NCI-H774 (cell line): Measurements from ENCODE around the gene MKRN2OS.
A peak's percentile ranks its signal among the peaks of the same experiment; 100 is the strongest.
"Not testable (repeated sequence)": the region's sequence is repeated elsewhere in the genome, so short reads cannot be mapped to it uniquely, and the experiment has no call there.

Experiments used
- DNase-seq: peaks from one replicate; lab custom pipeline; 2025; lab: John Stamatoyannopoulos, UW

Gene MKRN2OS

DNA sequence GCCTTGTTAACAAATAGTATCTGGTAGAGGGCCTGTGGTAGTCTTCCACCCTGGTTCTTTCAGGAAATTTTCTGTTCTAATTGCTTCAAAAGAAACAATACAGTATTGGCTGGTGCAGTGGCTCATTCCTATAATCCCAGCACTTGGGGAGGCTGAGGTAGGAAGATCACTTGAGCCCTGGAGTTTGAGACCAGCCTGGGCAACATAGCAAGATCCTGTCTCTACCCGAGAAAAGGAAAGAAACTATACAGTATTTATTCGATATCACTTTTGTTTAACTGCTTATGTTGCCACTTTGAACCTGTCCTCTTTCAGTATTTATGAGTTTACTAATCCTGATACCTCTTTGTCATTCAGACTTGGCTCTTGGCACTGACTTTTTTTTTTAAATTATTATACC lies 16.1 kb upstream of the MKRN2OS start:
- no peak for DNase-seq

DNA sequence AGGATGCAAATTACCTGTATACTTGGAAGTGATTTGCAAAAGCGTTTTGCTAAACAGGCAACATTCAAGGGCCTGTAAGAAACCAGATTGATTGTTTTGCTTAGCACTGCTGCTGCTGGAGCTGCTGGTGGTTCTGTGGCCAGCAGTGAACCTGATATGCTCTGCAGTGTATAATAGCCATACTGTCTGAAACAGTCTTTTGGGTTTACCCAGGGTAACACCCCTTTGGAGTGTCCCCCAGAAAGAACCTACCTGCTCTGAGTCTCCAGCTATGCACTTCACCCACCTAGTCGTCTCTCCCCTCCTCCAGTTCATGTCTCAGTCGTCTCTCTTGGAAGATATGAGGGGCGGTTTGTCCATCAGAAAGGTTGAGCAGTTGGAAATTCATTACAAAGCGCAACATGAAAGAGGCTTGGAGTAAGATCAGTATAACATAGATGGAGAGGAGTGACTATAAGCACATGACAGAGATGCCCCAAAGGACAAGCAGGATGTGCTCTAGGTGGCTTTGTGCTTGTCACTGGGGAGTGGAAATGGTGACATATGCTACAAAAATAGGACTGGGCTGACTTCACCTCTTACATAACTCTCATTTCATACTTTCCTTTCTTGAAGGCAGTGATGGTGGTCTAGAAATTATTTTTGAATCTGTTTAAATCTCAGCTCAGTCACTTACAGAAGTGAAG lies 15.3 kb upstream of the MKRN2OS start:
- no peak for DNase-seq

DNA sequence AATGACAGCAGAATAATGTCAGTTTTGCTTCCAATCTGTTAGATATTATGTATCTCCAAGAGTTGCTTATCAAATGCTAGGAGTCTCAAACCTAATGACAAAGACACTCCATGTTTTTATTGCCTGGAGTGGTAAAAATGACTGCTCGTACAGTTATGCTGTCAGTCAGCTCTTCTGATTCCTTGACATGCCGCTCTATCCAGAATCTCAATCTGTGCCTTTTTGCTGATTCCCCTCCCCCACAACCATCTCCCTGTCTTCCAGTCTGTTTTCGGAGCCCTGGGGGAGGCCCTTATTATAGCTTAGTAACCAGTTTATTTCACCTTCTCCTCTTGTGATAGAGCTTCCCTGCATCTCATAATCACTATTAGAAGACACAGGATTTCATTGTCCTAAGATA lies 14.2 kb upstream of the MKRN2OS start:
- no peak for DNase-seq

DNA sequence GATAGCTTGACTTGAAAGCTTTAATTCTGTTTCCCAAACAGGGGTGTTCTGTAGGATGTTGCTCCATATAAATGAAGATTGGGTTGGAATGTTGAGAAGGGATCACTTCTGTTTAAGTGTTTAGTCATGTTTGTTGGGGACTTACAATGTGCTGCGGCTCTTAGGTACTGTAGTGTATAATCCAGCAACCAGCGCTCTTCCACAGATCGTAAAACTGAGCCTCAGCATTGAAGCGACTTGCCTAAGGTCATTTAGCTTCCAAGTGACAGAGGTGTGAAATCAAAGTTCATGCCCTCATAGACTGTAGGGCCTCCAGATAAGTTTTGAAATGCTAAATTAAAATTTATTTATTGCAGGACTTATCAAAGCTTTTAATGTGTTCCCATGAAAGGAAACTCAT lies 13.4 kb upstream of the MKRN2OS start:
- DNase-seq = no peak

DNA sequence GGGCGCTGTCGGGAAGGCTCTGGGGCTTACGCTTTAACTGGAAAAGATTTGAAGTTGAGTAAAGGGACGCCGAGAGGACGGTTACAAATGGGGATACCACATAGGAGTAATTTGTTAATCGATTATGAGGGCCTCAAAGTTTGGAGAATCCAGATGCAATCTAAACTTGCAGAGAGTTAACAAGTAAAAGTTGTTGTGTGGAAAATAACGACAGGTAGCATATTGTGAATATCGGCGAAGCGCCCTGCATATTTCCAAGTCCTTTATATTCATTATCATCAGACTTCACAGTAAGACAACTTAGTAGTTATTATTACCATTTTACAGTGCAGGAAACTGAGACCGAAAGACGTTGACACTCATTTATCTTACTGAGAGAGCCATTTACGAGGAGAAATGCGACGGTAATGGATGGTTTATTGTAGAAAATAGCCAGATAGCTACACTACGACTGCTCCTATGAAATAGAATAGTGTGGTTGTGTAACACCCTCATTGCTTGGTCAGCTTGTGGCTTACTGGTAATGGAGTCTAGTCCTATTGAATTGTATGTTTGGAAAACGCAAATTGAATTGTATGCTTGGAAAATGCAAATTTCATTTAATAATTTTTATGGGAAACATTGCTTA lies 12.3 kb upstream of the MKRN2OS start:
- DNase-seq = no peak

DNA sequence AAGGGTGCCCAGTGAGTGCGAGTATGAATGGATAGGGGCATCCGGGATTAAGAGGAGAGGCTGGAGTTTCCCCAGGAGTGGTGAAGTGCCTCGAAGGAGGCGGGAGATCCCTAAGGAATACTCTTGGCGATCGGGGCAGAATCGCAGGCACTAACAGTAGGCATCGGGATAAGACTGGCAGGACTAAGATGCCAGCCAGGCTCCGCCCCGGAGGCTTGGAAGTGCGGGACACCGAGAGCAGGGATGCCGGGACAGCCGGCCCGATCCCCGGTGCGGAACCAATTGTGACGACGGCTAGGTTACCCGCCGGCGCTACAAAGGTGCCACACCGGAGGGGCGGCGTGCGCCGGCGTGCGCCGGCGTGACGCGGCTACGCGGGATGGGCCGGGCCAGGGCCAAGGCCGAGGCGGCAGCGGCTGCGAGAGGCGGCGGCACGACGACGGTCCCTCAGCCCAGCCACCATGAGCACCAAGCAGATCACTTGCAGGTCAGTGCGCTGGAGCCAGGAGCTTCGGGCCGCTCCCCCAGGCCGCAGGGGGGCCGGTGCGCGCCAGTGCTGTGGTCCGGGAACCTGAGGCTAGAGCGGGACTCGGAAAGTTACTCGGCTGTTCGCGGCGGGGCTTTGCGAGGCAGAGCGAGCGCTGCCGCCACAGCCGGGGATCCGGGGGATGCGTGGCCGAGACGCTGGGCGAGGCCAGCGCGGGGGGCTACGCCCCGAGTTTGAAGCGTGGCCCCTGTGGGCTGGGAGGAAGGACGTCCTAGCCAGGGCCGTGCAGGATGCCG lies 11.6 kb upstream of the MKRN2OS start, which contains the start of gene MKRN2:
Gene MKRN2, plus strand, starts transcription at position 398 of the 783 bp plus-strand sequence. Its CDS starts 64 bp downstream, at position 462.
- DNase-seq = peak; percentile 67

DNA sequence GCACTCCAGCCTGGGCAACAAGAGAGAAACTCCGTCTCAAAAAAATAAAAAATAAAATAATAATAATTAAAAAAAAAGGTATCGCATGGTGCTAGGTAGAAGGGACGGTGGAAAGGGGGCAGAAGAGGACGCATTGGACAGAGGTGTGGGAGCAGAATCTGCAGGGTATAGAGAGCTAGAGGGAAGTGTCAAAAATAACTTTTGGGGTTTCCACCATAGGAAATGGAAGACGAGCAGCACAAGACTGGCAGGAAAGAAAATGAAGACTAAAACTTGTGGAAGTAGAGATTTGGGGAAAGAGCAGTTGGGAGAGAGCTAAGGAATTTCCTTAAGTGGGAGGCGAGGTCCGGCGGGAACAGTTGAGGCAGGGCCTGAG lies 11.0 kb upstream of the MKRN2OS start:
- no peak for DNase-seq

DNA sequence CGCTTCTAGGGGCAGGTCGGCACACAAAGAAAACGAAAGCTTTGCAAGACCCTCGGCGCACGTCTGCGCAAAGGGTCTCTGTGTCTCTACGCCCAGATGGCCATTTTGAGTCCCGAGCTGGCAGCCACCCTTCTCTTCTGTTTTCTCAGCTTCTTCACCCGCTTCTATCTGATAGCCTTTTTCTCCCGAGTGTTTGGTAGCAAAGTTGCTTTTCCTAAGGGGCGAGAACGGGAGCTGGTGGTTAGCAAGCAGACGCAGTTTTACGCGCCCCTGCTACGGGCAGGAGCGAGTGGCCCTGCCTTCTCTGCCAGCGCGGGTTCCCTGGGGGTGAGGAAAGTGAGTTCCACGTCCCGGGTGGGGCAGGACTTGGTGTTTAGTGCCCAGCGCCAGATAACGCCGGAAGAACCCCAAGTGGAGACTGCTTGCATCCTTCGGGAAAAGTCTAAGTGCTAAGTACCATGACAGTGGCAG lies 8.7 kb upstream of the MKRN2OS start:
- DNase-seq = no peak

DNA sequence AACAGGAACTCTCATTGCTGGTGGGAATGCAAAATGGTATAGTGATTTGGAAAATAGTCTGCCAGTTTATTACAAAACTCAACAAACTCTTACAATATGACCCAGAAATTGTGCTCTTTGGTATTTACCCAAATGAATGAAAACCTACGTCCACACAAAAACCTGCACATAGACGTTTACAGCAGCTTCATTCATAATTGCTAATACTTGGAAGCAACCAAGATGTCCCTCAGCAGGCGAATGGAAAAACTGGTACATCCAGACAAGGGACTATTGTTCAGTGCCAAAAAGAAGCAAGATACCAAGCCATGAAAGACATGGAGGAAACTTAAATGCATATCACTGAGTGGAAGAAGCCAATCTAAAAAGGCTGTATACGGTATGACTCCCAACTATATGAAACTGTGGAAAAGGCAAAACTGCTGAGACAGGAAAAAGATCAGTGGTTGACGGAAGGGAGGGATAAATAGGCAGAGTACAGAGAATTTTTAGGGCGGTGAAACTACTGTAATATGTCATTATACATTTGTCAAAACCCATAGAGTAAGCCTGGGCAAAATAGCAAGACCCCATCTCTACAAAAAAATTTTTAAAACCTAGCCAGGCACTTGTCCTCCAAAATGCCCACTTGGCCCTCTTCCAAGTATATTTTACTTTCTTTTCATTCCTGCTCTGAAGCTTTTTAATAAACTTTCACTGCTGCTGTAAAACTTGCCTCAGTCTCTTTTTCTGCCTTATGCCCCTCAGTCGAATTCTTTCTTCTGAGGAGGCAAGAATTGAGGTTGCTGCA lies 4.9 kb upstream of the MKRN2OS start:
- DNase-seq = no peak

DNA sequence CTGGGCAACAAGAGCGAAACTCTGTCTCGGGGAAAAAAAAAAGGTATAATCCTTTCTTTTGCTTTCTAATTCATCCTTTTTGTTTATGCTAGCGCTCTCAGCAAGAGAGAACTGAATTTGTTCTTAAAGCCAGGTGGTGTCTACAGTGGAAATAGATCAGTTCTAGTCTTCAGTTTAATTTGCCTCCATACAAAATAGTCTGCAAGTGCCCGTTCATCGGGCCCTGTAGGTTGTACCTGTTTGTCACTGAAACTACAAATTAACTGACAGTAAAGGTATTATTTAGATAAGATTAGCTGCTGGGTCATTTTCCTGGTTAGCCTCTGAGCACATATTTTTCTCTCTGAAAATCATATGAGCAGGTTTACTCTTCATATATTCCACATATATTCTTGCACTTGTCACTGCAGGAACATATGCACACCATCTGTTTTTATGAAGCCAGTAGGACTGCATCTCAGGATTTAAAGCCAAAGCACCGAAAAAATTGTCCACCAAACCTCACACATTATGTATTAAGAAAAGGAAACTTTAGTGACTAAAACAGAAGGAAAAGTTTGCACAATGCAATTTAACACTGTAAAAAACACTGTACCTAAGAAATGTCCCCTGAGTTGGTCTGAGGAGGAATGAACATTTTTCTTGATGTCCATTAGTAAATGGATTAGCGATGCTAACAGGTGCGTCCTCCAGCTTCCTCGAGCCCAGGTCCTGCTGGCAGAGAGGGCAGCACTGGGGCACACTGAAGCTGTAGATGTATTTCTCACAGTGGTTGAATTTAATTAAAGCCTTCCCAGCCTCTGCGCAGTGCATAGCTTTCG lies 437 bp downstream of the MKRN2OS start:
- DNase-seq = no peak

DNA sequence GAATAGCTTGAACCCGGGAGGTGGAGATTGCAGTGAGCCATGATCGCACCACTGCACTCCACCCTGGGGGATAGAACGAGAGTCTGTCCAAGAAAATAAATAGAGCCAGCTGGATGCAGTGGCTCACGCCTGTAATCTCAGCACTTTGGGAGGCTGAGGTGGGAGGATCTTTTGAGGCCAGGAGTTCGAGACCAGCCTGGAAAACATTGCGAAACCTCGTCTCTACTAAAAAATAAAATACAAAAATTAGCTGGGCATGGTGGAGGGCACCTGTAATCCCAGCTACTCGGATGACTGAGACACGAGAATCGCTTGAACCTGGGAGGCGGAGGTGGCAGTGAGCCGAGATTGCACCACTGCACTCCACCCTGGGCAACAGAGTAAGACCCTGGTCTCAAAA lies 1.8 kb downstream of the MKRN2OS start:
- not testable (repeated sequence) for DNase-seq

DNA sequence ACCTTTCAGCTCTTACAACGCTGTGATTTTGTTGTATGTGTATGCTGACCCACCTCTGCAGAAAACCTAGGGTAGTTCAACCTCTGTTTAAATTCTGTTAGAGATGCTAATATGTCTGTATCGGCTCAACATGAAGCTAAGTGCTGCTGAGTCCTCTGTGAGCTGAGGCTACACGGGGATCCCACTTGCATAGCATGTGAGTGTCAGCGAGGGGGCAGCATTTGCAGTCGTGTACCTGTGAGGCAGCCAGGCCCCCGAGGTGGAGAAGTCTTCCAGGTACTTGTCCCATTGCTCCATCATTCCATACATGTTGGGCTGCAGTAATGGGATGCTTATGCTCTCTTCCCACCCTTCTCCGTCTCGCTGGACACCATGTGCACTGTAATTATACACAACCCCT lies 3.7 kb downstream of the MKRN2OS start:
- no peak for DNase-seq

DNA sequence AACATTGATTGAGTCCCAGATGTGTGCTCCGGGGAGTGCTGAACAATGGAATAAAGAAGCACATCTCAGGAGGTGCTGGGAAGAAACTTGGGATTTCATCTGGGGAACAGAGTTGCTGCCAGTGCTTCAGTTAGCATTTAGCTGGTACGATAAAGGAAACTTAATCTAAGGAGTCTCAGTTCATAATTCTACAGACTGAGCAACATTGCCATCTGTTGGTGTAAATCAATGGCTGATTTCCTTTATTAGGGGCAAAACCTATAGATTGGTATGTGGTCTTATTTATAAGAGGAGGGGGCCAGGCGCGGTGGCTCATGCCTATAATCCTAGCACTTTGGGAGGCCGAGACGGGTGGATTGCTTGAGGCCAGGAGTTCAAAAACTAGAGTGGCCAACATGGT lies 8.9 kb downstream of the MKRN2OS start:
- DNase-seq = no peak

DNA sequence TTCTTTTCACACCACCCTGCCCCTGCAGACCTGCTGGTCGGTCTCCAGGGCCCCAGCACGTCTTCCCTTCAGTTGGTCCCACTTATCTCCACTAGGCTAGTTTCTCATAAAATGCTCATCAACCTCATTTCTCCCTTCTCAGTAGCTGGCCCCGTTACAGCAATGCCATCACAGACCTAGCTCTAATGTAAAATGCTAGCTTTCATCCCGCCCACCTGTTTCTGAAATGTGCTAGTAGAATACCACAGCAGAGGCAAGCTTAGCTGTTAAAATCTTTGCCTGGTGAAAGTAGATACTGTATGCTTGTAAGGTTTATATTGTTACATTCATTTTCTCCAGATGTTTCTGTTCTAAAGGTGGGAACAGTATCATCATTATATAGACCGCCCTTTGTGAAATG lies 13.1 kb downstream of the MKRN2OS start:
- no peak for DNase-seq

DNA sequence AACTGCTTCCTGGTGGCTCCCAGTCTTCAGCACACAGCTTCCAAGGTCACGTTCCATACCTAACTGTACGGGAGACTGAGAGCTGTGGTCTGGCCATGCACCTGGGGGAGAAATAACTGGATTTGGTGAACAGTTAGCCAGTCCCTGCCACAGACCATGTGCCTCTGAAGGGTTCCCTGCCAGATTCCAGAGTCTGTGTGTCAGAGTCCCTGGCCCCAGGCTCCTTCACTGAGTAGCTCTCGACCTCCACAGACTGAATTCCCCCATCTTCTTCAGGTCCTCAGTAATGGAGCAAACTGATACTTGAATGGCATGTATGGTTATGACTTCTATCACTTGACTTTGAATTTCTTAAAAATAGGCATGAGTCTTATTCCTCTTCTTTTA lies 17.5 kb downstream of the MKRN2OS start:
- DNase-seq = no peak

DNA sequence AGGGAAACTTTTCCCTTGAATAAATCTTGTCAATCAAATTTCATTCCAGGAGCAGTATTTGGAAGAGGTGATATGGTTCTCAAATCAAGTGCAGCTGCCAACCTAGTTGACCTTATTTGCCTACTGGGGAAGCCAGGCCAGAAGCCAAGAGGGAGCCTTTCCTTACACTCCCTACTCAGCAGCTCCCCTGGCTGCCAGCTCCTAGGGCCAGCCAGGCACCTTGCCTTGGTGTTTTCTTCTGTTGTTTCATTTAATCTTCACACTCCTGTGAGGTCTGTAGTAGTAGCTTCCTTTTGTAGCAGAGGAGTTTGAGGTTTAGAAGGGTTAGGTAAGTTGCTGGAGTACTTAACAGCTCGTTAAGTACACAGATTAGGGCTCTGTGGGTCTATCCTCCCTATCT lies 22.6 kb downstream of the MKRN2OS start:
- DNase-seq = no peak

DNA sequence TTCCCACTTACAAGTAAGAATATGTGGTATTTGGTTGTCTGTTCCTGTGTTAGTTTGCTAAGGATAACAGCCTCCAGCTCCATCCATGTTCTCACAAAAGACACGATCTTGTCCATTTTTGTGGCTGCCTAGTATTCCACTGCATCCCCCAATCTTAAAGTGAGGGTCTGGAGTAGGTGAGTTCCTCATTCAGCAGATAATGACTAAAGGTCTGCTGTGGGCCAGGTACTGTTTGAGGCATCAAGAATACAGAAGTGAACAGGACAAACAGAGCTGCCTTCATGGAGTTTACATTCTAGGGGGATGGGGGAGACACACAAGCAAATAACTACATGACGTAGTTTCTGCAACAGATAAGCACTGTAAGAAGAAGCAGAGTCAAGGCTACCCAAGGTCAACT lies 24.3 kb downstream of the MKRN2OS start:
- DNase-seq = no peak

DNA sequence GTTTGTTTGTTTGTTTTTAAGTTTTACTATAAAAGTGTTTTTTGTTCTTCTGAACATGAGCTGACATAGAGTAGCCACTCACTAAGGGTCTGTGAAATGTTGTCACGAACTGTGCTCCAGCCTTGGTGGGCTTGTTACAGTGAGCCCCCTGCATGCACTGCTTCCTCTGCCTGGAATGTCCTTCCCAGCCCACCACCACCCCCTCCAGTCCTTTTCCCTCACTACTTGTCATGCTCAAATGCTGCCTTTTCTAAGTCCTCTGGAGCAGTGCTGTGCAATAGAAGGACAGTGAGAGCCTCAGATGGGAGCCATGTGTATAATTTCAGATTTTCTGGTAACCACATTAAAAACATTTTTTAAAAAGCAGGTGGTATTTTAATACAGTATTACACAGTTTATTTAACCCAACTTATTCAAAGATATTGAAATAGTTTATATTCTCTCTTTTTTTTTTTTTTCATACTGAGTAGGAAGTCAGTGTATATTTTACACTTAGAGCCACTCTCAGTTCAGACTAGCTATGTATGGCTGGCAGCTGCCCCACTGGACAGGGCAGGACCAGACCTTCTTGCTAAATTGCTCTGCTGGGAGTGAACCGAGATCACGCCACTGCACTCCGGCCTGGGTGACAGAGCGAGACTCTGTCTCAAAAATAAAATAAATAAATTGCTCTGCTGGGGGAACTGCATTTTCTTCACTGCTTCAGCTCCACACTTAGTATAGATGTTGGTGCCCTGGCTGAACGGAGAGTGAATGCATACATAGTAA lies 26.9 kb downstream of the MKRN2OS start:
- no peak for DNase-seq

DNA sequence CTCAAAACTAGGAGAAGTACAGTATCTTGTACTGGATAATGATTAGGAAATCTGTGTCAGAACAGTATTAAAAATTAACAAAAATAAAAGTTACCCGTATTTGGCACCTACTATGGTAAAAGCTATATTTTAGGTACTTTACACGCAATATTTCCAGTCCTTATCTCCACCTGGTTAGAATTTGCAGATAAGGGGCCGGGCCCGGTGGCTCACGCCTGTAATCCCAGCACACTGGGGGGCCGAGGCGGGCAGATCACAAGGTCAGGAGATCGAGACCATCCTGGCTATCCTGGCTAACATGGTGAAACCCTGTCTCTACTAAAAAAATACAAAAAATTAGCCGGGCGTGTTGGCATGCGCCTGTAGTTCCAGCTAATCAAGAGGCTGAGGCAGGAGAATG lies 28.4 kb downstream of the MKRN2OS start:
- no peak for DNase-seq

DNA sequence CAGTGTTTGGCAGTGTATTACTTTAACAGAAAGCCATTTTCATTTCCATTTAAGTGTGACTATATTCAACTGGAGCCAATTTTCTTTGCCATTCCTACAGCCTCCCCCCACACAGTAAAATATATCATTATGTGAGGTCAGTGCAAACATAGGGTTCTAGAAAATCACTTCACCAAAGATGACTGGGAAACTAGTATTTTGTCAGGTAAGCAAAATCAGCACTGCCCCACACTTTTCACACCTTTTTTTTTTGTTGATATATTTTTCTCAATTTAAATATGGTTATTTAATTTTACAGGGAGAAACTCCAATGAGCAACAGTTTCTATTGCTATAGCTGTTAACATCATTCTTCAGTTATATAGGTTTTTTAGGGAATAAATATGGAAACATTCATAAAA lies 29.7 kb downstream of the MKRN2OS start:
- DNase-seq = no peak
